Measurements from ENCODE around the gene MBLAC1.

The MBLAC1 gene

GRCh38 chr7:100154651-100155491 lies 28.1 kb downstream of the MBLAC1 start:
- no peak for DNase-seq (ENCODE audit: low read depth)

DNA sequence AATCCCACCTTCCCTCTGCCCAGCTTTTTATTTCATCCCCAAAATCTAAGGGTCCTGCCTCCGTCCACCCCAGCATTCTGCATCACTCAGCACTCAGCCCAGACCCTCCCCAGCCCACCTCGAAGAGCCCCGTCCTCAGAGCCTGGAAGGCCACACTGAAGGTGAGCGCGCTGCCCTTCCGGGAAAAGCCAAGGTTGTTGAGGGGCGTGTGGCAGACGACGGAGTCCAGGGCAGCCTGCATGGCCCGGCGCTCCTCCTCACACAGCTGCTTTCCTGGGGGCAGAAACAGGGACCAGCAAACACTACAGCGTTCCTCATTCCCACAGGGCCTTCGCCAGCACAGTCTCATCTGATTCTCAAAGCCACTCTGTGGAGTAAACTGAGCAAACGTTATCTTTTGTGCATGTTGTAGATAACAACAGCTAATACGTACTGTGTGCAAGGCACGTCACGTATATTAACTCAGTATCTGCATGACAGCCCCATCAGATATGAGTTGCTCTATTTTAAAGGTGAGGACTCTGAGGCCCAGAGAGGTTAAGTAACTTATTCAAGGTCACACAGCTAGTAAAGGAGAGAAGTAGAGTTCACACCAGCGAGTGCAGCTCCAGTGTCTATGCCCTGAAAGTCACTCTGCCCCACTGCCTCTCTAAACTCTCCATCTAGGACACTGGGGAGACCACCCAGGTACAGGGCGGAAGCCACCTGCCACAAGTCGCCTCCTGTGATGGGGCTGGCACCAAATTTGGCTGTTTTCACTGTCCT lies 29.0 kb downstream of the MBLAC1 start:
- no peak for DNase-seq (ENCODE audit: low read depth)

DNA sequence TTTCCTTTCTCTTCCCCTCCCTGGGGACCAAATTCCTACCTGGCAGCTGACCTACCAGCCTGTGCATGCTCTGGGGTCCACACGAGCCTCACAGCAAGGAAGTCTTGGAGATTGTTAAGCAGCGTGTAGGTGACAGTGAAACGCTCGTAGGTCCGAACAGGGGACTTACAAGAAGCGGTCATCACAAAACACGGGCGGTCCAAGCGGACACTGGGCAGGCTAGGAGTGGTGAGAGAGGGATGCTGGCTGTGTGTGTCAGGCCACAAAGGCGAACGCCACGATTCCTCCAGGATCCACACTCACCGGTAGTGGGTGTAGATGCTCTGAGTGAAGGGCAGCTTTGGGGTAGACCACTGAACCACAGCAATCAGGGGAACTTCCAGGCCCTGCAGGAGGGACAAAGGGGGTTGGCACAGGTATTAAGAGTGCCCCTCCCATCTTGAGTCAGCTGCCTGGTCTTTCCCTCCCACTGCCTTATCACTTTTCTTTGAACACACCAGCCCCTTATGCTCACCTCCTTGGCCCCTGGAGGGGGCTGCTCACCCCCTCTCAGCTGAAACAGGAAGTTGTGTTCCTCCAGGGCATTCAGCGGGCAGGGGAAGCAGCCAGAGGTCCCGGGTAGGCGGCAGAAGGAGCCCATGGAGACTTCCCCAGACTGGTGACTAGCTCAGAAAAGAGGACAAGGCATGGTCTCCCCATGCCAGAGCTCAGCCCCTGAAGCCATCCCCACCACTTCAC lies 29.7 kb downstream of the MBLAC1 start:
- no peak for DNase-seq (ENCODE audit: low read depth)

GRCh38 chr7:100157069-100157333 lies 30.2 kb downstream of the MBLAC1 start:
- DNase-seq (ENCODE audit: low read depth) = no peak

DNA sequence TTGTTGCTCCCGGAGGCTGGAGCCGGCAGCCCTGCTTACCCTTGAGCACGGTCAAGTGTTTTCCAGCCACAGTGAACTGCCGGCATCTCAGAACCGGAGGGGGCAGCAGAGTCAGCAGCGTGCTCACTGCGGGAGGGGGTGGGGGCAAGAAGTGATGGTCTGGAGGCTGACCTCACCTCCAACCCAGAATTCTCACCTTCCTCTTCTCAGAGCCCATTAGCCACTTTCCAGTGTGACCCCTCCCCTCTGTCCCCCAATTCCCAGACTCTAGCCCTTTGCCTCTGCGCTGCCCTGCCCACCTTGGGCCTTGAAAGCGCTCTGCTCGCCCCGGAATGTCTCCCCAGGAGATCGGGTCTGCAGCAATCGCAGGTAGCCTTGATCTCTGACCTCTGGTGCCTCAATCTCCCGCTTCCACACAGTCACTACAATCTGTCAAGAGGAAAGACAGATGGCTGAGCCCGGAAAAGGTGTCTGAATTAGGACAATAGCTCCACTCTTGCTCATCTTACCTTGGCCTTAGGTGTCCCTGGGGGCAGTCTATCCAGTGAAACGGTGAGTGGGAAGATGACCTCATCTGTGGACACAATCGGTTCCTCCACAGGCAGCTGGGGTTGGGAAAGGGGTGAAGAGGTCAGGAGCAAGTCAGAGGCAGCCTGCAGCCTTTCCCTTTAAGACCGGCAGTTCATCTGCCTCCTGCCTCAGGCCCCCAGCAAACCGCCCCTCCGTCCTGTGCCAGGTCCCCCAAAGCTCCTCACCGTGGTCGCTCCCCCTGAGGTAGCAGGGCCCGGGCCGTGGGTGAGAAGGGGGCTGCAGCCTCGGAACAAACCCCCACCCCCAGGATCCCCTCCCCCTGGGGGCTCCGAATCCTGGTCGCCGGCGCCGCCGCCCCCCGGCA lies 30.8 kb downstream of the MBLAC1 start:
- DNase-seq (ENCODE audit: low read depth) = no peak

DNA sequence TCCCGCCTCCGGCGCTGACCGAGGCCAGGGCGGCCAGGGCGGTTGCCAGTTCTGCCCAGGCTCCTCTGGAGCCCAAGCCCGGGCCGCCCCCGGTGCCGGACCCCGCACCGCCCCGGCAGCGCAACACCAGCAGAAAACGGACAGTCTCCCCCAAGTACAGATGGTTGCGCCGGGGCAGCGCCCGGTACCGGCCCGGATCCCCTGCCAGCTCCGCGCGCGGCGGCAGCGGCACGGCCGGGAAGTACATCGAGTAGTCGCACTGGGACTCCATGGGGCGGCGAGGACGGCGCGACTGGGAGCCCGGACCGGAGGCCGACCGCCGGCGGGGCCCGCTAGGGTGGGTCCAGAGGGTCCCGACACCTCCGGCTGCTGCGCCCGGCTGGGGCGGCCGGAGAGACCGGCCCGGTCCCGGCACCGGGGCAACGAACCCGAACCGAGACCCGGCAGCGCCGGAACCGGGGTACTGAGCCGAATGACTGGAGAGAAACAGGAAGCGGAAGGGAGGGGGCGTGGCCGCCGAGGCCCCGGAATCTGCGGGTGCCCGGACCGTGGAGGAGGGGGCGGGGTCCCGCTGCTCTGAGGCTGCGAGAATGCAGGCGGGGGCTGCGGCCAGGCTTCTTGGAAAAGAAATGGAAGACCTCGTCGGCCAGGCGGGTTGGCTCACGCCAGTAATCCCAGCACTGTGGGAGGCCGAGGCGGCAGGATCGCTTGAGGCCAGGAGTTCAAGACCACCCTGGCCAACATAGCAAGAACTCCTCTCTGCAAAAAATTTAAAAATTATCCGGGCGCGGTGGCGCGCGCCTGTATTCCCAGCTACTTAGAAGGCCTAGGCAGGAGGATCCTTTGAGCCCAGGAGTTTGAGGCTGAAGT lies 31.7 kb downstream of the MBLAC1 start, which contains the start of gene TRAPPC14:
Gene TRAPPC14 (minus strand): TSS at position 495 of the 870 bp plus-strand sequence. CDS start 224 bp downstream, at position 271.
- peak; percentile 87 for DNase-seq (ENCODE audit: low read depth)

DNA sequence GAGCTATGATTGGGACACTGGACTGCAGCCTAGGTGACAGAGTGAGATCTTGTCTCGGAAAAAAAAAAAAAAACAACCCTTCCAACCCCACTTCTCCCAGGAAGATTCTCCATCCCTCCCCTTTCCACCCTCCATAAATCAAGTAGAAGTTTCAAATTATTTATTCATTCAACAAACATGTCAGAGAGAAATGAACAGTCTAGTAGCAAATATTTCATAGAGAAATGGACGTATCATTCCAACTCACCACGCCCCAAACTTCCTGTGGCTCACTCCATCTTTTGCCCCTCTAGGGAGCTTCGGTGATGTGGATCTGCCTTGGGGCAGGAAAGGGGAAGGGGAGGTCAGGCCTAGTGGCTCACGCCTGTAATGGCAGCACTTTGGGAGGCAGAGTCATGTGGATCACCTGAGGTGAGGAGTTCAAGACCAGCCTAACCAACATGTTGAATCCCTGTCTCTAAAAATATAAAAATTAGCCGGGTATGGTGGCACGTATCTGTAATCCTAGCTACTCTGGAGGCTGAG lies 32.4 kb downstream of the MBLAC1 start:
- DNase-seq (ENCODE audit: low read depth) = no peak

GRCh38 chr7:100160067-100160466 lies 33.3 kb downstream of the MBLAC1 start:
- DNase-seq (ENCODE audit: low read depth) = no peak

DNA sequence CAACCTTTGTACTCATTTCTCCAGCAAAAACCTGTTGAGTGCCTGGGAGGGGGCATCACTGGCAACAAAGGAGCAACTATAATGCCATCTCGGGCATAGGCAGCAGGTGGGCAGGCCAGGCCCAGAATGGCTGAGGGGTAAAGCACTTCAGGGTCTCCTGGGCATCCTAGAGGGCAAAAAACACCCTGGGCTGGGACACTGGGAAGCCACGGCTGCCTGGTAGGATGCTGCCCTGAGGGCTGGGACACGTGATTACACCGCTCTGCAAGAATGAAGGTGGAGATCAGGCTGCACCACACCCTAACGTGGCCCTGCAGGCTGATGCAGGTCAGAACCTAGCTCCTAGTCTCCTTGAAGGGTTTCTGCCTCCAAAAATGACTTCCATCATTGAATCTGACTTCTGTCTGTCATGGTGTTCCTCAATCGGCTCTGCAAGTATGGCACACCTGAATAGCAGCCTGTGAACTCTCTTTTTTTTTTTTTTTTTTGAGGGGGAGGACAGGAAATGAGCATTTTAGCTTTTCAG lies 36.3 kb downstream of the MBLAC1 start:
- DNase-seq (ENCODE audit: low read depth) = no peak

- DNase-seq (ENCODE audit: low read depth) = no peak
Observed at GRCh38 chr7:100163871-100164270, 37.1 kb downstream of the MBLAC1 start.

GRCh38 chr7:100166317-100166940 lies 39.7 kb downstream of the MBLAC1 start:
- DNase-seq (ENCODE audit: low read depth) = no peak

GRCh38 chr7:100166970-100167911 lies 40.5 kb downstream of the MBLAC1 start:
- no peak for DNase-seq (ENCODE audit: low read depth)

GRCh38 chr7:100167912-100168323 lies 41.2 kb downstream of the MBLAC1 start:
- no peak for DNase-seq (ENCODE audit: low read depth)

GRCh38 chr7:100169147-100169850 lies 42.5 kb downstream of the MBLAC1 start:
- no peak for DNase-seq (ENCODE audit: low read depth)

GRCh38 chr7:100170101-100170897 lies 43.5 kb downstream of the MBLAC1 start:
- no peak for DNase-seq (ENCODE audit: low read depth)

DNA sequence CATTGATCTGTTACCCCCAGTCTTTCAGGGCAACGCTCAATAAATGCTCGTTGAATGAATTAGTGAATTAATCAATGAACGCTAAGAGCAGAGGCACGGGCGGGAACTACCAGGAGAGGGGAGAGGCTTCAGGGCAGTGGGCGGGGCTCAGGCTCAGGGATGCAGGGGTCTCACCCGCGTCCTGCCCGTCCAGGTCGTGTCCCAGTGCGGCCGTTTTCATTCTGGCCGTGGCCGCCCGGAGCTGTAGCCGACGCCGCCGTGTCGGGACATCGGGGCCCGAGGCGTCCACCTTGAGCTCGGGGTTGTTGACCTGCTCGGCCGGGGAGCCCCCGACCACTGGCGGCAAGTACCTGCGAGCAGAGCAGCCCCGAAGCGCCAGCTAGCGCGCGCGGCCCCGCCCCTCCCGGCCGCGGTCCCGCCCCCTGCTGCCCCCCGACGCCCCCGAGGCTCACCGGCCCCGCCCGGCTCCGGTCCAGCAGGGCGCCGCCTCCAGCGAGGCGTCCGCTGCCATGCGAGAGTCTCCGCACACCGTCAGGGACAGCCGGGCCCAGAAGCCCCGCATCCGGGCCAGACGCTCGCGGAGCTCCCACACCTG lies 44.4 kb downstream of the MBLAC1 start:
- no peak for DNase-seq (ENCODE audit: low read depth)

DNA sequence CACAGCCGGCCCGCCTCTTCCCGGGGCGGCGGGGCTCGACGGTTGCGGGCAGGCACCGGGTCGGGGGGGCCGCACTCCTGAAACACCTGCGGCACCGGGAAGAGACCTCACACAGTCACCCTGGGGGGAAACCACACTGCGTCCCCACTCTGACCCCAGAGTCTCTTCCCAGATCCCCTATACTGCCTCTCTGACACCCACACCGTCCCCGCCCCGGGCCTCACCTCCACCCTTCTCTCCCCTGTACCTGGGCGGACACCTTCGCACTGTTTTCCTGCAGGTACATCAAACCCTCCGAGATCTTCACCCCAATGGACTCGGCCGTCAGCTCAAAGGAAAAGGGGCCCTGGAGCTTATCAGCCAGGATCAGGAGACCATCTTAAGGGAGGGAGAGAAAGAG lies 45.1 kb downstream of the MBLAC1 start:
- DNase-seq (ENCODE audit: low read depth) = no peak
